MM.1S (cell line): ENCODE data around the gene TANGO2.

Experiments
- DNase-seq: peaks from one replicate; pipeline ENCODE4 v3.0.0-alpha.2; 2015
- H2AFZ ChIP-seq: fragments of 300-600 bp; sonication (generic); 2 replicates; pipeline ENCODE4 v1.6.0; 2016; ENCODE audit warnings: antibody characterized with exemption, low read length
- H3F3A ChIP-seq: fragments of 300-600 bp; sonication (generic); 2 replicates; pipeline ENCODE4 v1.6.1; 2016; ENCODE audit warnings: mild to moderate bottlenecking, antibody characterized with exemption, low read length, moderate library complexity, mixed read lengths; ENCODE audit not compliant: insufficient read depth
- H3K27ac ChIP-seq: fragments of 300-600 bp; sonication (generic); 2 replicates; pipeline ENCODE4 v1.5.1; 2016; ENCODE audit warnings: mild to moderate bottlenecking, low read length
- H3K27me3 ChIP-seq: fragments of 300-600 bp; sonication (generic); replicated peaks from 2 replicates; pipeline ENCODE4 v1.6.0; 2016; ENCODE audit warnings: low read length; ENCODE audit not compliant: insufficient read depth
- H3K36me3 ChIP-seq: fragments of 300-600 bp; sonication (generic); replicated peaks from 2 replicates; pipeline ENCODE4 v1.6.1; 2016; ENCODE audit warnings: mild to moderate bottlenecking, low read length, mixed read lengths; ENCODE audit not compliant: insufficient read depth
- H3K4me1 ChIP-seq: fragments of 300-600 bp; sonication (generic); 2 replicates; pipeline ENCODE4 v1.6.1; 2016; ENCODE audit warnings: low read length, mixed read lengths
- H3K4me2 ChIP-seq: fragments of 300-600 bp; sonication (generic); 2 replicates; pipeline ENCODE4 v1.6.0; 2016; ENCODE audit warnings: low read depth, low read length
- H3K4me3 ChIP-seq: fragments of 300-600 bp; sonication (generic); 2 replicates; pipeline ENCODE4 v1.5.1; 2016; ENCODE audit warnings: low read length, mixed read lengths
- H3K79me2 ChIP-seq: fragments of 300-600 bp; sonication (generic); 2 replicates; pipeline ENCODE4 v1.6.1; 2016; ENCODE audit warnings: mixed run types, low read length, mixed read lengths
- H3K9ac ChIP-seq: fragments of 300-600 bp; sonication (generic); 2 replicates; pipeline ENCODE4 v1.6.1; 2016; ENCODE audit warnings: low read length, mixed read lengths
- H3K9me2 ChIP-seq: fragments of 300-600 bp; sonication (generic); replicated peaks from 2 replicates; pipeline ENCODE4 v1.6.1; 2016; ENCODE audit warnings: mild to moderate bottlenecking, low read length, mixed read lengths; ENCODE audit not compliant: insufficient read depth
- H3K9me3 ChIP-seq: fragments of 300-600 bp; sonication (generic); replicated peaks from 2 replicates; pipeline ENCODE4 v1.6.1; 2016; ENCODE audit warnings: mild to moderate bottlenecking, low read length, mixed read lengths; ENCODE audit not compliant: insufficient read depth
- H4K20me1 ChIP-seq: fragments of 300-600 bp; sonication (generic); 2 replicates; pipeline ENCODE4 v1.6.1; 2016; ENCODE audit warnings: mild to moderate bottlenecking, low read length, moderate library complexity, mixed read lengths; ENCODE audit not compliant: insufficient read depth
- CTCF ChIP-seq: fragments of 300-600 bp; sonication (generic); IDR thresholded peaks from 2 replicates; pipeline ENCODE4 v1.5.1; 2016; ENCODE audit warnings: antibody characterized with exemption, low read length, mixed read lengths
- EZH2 ChIP-seq: fragments of 300-600 bp; sonication (generic); optimal IDR thresholded peaks from 2 replicates; pipeline ENCODE3; 2017; ENCODE audit warnings: low read depth, mild to moderate bottlenecking, antibody characterized with exemption, low read length, mixed read lengths
- EZH2phosphoT487 ChIP-seq: fragments of 300-600 bp; sonication (generic); IDR thresholded peaks from 2 replicates; pipeline ENCODE4 v1.6.1; 2018; ENCODE audit warnings: antibody characterized with exemption, low read length

Gene TANGO2

DNA sequence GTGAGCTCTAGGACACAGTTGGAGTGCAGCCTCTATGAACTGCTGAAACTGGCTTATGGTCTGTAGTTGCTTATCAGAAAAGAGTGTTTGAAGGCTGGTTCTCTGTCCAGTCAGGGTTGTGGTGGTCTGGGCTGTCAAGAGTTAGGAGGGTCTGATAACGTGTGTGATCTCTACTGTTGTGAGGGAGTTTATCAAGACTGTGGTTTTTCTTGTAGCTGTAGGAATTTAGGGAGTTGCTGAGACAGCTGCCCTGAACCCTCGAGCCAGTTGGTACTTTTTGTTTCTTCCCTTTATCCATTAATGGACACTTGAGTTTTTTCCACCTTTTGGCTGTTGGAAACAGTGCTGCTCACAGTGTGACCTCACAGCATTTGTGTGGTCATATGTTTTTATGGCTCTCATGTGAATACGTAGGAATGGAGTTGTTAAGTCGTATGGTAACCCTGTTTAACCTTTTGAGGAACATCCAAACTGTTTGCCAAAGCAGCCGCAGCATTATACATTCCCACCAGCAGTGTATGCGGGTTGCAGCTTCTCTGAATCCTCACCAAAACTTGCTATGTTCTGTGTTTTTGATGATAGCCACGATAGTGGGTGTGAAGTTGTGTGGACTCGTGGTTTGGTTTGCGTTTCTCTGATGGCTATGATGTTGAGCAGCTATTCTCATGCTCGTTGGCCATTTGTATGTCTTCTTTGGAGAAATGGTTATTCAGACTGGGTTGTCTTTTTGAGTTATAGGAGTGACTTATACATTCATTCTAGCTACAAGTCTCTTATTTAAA lies 38.3 kb downstream of the TANGO2 start:
- Histone ChIP-seq H3K4me3 (no peak overlapping the region), H2AFZ (no peak overlapping the region), H3K4me1 (no peaks in the 10 kb centered on the region), H3K9ac (no peak overlapping the region), H3F3A (no peaks in the 10 kb centered on the region), H4K20me1 (no peaks in the 10 kb centered on the region), H3K9me2 (no peaks in the 10 kb centered on the region), H3K27me3 (no peaks in the 10 kb centered on the region), H3K27ac (no peak overlapping the region), H3K79me2 (no peaks in the 10 kb centered on the region), H3K4me2 (no peak overlapping the region), H3K9me3 (no peaks in the 10 kb centered on the region), H3K36me3 (no peaks in the 10 kb centered on the region)
- TF ChIP-seq CTCF (no peak), EZH2 (no peak), EZH2phosphoT487 (no peak)
- no peak for DNase-seq

- H3K9ac ChIP-seq = no peak overlapping the region
- no peak overlapping the region for H2AFZ ChIP-seq
- H3K36me3 ChIP-seq = no peaks in the 10 kb centered on the region
- no peaks in the 10 kb centered on the region for H3K9me2 ChIP-seq
- H3K4me3 ChIP-seq = no peak overlapping the region
- no peaks in the 10 kb centered on the region for H4K20me1 ChIP-seq
- TF ChIP-seq CTCF (peak; percentile 10; the same call in 1 of the 2 replicates), EZH2phosphoT487 (no peak), EZH2 (no peak)
- no peaks in the 10 kb centered on the region for H3K9me3 ChIP-seq
- no peaks in the 10 kb centered on the region for H3K79me2 ChIP-seq
- H3F3A ChIP-seq = no peaks in the 10 kb centered on the region
- no peaks in the 10 kb centered on the region for H3K27me3 ChIP-seq
- no peak for DNase-seq
- no peak overlapping the region for H3K4me2 ChIP-seq
- H3K27ac ChIP-seq = no peak overlapping the region
- H3K4me1 ChIP-seq = no peaks in the 10 kb centered on the region
Observed at GRCh38 chr22:20060700-20061480, 40.0 kb downstream of the TANGO2 start.

DNA sequence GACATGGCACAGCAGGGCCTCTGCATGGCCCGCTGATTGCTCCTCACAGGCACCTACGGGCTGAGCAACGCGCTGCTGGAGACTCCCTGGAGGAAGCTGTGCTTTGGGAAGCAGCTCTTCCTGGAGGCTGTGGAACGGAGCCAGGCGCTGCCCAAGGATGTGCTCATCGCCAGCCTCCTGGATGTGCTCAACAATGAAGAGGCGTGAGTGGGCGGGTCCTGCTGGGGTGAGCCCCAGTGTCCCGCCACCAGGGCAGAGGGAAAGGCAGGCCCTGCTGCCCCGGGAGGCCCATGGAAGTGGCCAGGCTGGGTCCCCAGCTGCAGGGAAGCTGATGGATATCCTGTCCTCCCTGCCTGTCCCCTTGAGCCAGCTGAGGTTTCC lies 40.6 kb downstream of the TANGO2 start:
- Histone ChIP-seq H3K27me3 (no peaks in the 10 kb centered on the region), H3K4me1 (no peaks in the 10 kb centered on the region), H3K4me2 (no peak overlapping the region), H3K9ac (no peak overlapping the region), H4K20me1 (no peaks in the 10 kb centered on the region), H3K9me2 (no peaks in the 10 kb centered on the region), H3K4me3 (no peak overlapping the region), H3F3A (no peaks in the 10 kb centered on the region), H2AFZ (no peak overlapping the region), H3K79me2 (no peaks in the 10 kb centered on the region), H3K9me3 (no peaks in the 10 kb centered on the region), H3K36me3 (no peaks in the 10 kb centered on the region), H3K27ac (no peak overlapping the region)
- DNase-seq = no peak
- TF ChIP-seq CTCF (no peak), EZH2phosphoT487 (no peak), EZH2 (no peak)
